ENCODE results near the gene CALML3. TPM values are rescaled to one million over a fixed set of nuclear protein-coding genes. Genes with fewer than 3 reads are reported as not detected.

CALML3 gene
- total RNA-seq, 6 donors from 2014 or later = not detected

DNA sequence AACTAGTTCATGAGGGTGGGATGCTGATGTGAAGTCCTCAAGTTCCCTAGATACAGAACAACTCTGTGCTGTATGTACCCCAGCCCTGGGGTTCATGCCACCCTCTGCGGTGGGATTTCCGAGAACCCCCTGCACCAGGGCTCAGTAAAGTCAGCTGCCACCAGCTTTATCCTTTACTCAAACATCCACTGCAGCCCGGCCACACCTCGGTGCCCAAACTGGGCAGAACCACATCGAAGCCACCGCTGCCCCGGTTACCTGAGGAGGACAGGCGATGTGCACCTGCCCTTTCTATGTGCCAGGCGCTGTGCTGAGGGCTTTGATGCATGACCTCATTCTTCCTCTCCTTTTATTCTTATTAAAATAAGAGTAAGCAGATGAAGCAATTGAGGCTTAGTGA, 15.5 kb upstream of the CALML3 start:
- H3K27ac ChIP-seq = no peak overlapping the region
- H3K27me3 ChIP-seq = no peaks in the 10 kb centered on the region
- H3K4me3 ChIP-seq = no peak overlapping the region
- no peaks in the 10 kb centered on the region for H3K9me3 ChIP-seq
- peaks cover 4 to 17% (median 7%) of the 10 kb centered on the region in 4 donors for H3K4me1 ChIP-seq
- WGBS, 2 donors = 90 to 98% methylated on average over 9 of the region's 9 CpGs
- H3K36me3 ChIP-seq = no peaks in the 10 kb centered on the region
- no peak for ATAC-seq (ENCODE audit: low FRiP score in 2 of 2)
- no peak for DNase-seq
- TF ChIP-seq EP300 (IDR thresholded peaks at IDR 0.05) (no peak), POLR2AphosphoS5 (IDR thresholded peaks at IDR 0.05) (no peak), POLR2A (IDR thresholded peaks at IDR 0.05) (no peak)
- TF ChIP-seq, protein P1, sequence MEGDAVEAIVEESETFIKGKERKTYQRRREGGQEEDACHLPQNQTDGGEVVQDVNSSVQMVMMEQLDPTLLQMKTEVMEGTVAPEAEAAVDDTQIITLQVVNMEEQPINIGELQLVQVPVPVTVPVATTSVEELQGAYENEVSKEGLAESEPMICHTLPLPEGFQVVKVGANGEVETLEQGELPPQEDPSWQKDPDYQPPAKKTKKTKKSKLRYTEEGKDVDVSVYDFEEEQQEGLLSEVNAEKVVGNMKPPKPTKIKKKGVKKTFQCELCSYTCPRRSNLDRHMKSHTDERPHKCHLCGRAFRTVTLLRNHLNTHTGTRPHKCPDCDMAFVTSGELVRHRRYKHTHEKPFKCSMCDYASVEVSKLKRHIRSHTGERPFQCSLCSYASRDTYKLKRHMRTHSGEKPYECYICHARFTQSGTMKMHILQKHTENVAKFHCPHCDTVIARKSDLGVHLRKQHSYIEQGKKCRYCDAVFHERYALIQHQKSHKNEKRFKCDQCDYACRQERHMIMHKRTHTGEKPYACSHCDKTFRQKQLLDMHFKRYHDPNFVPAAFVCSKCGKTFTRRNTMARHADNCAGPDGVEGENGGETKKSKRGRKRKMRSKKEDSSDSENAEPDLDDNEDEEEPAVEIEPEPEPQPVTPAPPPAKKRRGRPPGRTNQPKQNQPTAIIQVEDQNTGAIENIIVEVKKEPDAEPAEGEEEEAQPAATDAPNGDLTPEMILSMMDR (IDR thresholded peaks at IDR 0.05) = no peak

- peaks cover 3 to 17% (median 6%) of the 10 kb centered on the region in 4 donors for H3K4me1 ChIP-seq
- H3K27ac ChIP-seq = no peak overlapping the region
- no peaks in the 10 kb centered on the region for H3K27me3 ChIP-seq
- 93 to 97% methylated on average over 11 of the region's 11 CpGs for WGBS, 2 donors
- no peaks in the 10 kb centered on the region for H3K9me3 ChIP-seq
- no peak for DNase-seq
- ATAC-seq (ENCODE audit: low FRiP score in 2 of 2) = no peak
- H3K4me3 ChIP-seq = no peak overlapping the region
- TF ChIP-seq POLR2A (IDR thresholded peaks at IDR 0.05) (no peak), POLR2AphosphoS5 (IDR thresholded peaks at IDR 0.05) (no peak), EP300 (IDR thresholded peaks at IDR 0.05) (no peak)
- TF ChIP-seq, protein P1 (IDR thresholded peaks at IDR 0.05) = no peak
- no peaks in the 10 kb centered on the region for H3K36me3 ChIP-seq
These were observed 15.1 kb upstream of the CALML3 start for GRCh38 chr10:5509691-5510090.

- H3K9me3 ChIP-seq = no peaks in the 10 kb centered on the region
- peaks cover 3 to 17% (median 6%) of the 10 kb centered on the region in 4 donors for H3K4me1 ChIP-seq
- DNase-seq (no peak), ATAC-seq (ENCODE audit: low FRiP score in 2 of 2) (no peak)
- TF ChIP-seq, protein P1 (IDR thresholded peaks at IDR 0.05) = no peak
- no peak for TF ChIP-seq EP300 (IDR thresholded peaks at IDR 0.05)
- no peak for TF ChIP-seq POLR2AphosphoS5 (IDR thresholded peaks at IDR 0.05)
- TF ChIP-seq POLR2A (IDR thresholded peaks at IDR 0.05) = no peak
- H3K27me3 ChIP-seq = no peaks in the 10 kb centered on the region
- WGBS, 2 donors = 64 to 70% methylated on average over 16 of the region's 16 CpGs
- no peak overlapping the region for H3K27ac ChIP-seq
- no peaks in the 10 kb centered on the region for H3K36me3 ChIP-seq
- no peak overlapping the region for H3K4me3 ChIP-seq
These were observed 14.3 kb upstream of the CALML3 start for GRCh38 chr10:5510281-5511072.

- H3K36me3 ChIP-seq = no peaks in the 10 kb centered on the region
- no peak for TF ChIP-seq EP300 (IDR thresholded peaks at IDR 0.05)
- no peak for TF ChIP-seq POLR2AphosphoS5 (IDR thresholded peaks at IDR 0.05)
- no peak for TF ChIP-seq POLR2A (IDR thresholded peaks at IDR 0.05)
- TF ChIP-seq, protein P1 (IDR thresholded peaks at IDR 0.05) = no peak
- no peak overlapping the region for H3K4me3 ChIP-seq
- no peak overlapping the region for H3K27ac ChIP-seq
- no peak for DNase-seq
- H3K27me3 ChIP-seq = no peaks in the 10 kb centered on the region
- 92 to 94% methylated on average over 30 to 32 of the region's 32 CpGs for WGBS, 2 donors
- peaks cover 3 to 16% (median 4%) of the 10 kb centered on the region in 4 donors for H3K4me1 ChIP-seq
- no peak for ATAC-seq (ENCODE audit: low FRiP score in 2 of 2)
- no peaks in the 10 kb centered on the region for H3K9me3 ChIP-seq
These were observed 13.4 kb upstream of the CALML3 start for GRCh38 chr10:5511231-5511884.
